Adrenal gland (tissue), 12 donors: Measurements from ENCODE around the gene FBXO36. TPM values are rescaled to one million over a fixed set of nuclear protein-coding genes. Genes with fewer than 3 reads are reported as not detected.

Source experiments
- DNase-seq, 7 donors: peaks; one replicate each; pipeline ENCODE4 v3.0.0-alpha.2; 2019 to 2020
- H3K27ac ChIP-seq, 5 donors: fragments of 200-600 bp; sonication (generic) in 4 of 5; 1 replicate in 3 of 5; 2 replicates in 2 of 5; pipeline versions ENCODE4 v1.5.1 to v1.8.0; 2016 to 2020; ENCODE audit warnings: mild to moderate bottlenecking in 1 of 5
- H3K27me3 ChIP-seq: fragments of 200-600 bp; 2 replicates; pipeline ENCODE4 v1.8.0; 2021
- H3K36me3 ChIP-seq, 2 donors: fragments of 200-600 bp; replicated peaks in 1 of 2; 1 replicate in 1 of 2; 2 replicates in 1 of 2; pipeline versions ENCODE4 v1.5.1 to v1.8.0; 2018 to 2022
- H3K4me1 ChIP-seq, 2 donors: fragments of 200-600 bp; replicated peaks in 1 of 2; 1 replicate in 1 of 2; 2 replicates in 1 of 2; pipeline versions ENCODE4 v1.5.1 to v1.8.0; 2018 to 2021
- H3K4me3 ChIP-seq, 4 donors: fragments of 200-600 bp; sonication (generic) in 3 of 4; one replicate each; pipeline ENCODE4 v1.5.1; 2016 to 2018
- H3K9me3 ChIP-seq, 3 donors: fragments of 200-600 bp; sonication (generic) in 1 of 3; replicated peaks in 1 of 3; 1 replicate in 2 of 3; 2 replicates in 1 of 3; pipeline versions ENCODE4 v1.5.1 to v1.8.0; 2016 to 2021
- CTCF ChIP-seq, 6 experiments: fragments of 450-650 bp in 4 of 6; fragments of 200-600 bp in 2 of 6; sonication (generic) in 1 of 6; IDR thresholded peaks; 1 replicate in 5 of 6; 2 replicates in 1 of 6; pipeline versions ENCODE4 v1.5.1 to v1.8.0; 2016 to 2021; ENCODE audit warnings: antibody characterized with exemption in 6 of 6, mild to moderate bottlenecking in 2 of 6, moderate library complexity in 1 of 6
- POLR2A ChIP-seq, 2 donors: fragments of 450-650 bp; IDR thresholded peaks; one replicate each; pipeline ENCODE4 v1.6.1; 2017; ENCODE audit warnings: antibody characterized with exemption in 2 of 2, mild to moderate bottlenecking in 2 of 2, moderate library complexity in 1 of 2
- WGBS, 4 donors: extraction: QIAGEN DNeasy Blood & Tissue Kit in 2 of 4; methylation state at CpG; one replicate each; pipeline versions ENCODE4 v1.1.5 to v1.1.7; 2013 to 2017; 5-methylcytosine and 5-hydroxymethylcytosine counted together
- intact Hi-C, 2 donors: fragments of 100-400 bp; cut with DNase I; formaldehyde crosslinking; loops; one replicate each; pipeline versions ENCODE4 v1.14.1 to v1.15.0; 2022 to 2023
- polyA plus RNA-seq, 3 donors: library from polyadenylated mRNA; stranded (reverse); fragments of 200-250 nt in 2 of 3; fragments of 350-450 nt in 1 of 3; fragmentation: Illumina TruSeq in 1 of 3; extraction: RNeasy Lipid Tissue Mini Kit (QIAGEN cat#74804) in 1 of 3; gene quantifications; one replicate each; pipeline ENCODE4 v1.2.3, GENCODE V29; 2013 to 2014
- total RNA-seq, 9 donors: library from RNA; depleted of rRNA in 4 of 9; stranded (reverse); fragments of >200 nt in 4 of 9; fragments of 120-200 nt in 1 of 9; fragmentation: NEBNext Ultra II Directional in 1 of 9; extraction: Animal tissue kit (Norgen Biotek cat#: 25700) in 1 of 9; gene quantifications; one replicate each; pipeline versions ENCODE4 v1.1.0 to v1.2.4, GENCODE V29; 2013 to 2023
- donor health status: healthy with polysubstance abuse.
- donor health status: Bipolar disorder and iron deficiency.
- donor health status: DM: yes; HTN: yes; CAD: no.
- donor health status: DM: no; HTN: no; CAD: no.
- donor health status: DM: no; HTN: no; CAD: no.
- donor health status: DM: yes; HTN: yes; CAD: no.

The FBXO36 gene
- total and polyA plus RNA-seq, 12 donors = 1.9 to 9.5 (median 6.4) TPM

GRCh38 chr2:230019742-230020141 lies 97.4 kb downstream of the FBXO36 start:
- intact Hi-C loops = no loop called here
- H3K4me3 ChIP-seq = no peak overlapping the region
- peaks cover 4 to 9% of the 10 kb centered on the region in 2 donors for H3K4me1 ChIP-seq

GRCh38 chr2:230023313-230023712 lies 101.0 kb downstream of the FBXO36 start:
- Histone ChIP-seq H3K9me3 (no peaks in the 10 kb centered on the region), H3K36me3 (no peaks in the 10 kb centered on the region), H3K27me3 (no peaks in the 10 kb centered on the region), H3K4me1 (no peaks in the 10 kb centered on the region), H3K4me3 (no peak overlapping the region), H3K27ac (no peak overlapping the region)
- 85 to 90% (median 87%) methylated on average over 3 to 4 of the region's 4 CpGs for WGBS, 4 donors
- peak in 1 of 7 donors; percentile 13 for DNase-seq
- TF ChIP-seq CTCF (IDR thresholded peaks at IDR 0.05) (peak in 1 of 6 experiments; percentile 8), POLR2A (IDR thresholded peaks at IDR 0.05) (no peak)
- intact Hi-C loops = no loop called here

More at GRCh38 chr2:230019742-230020141, 97.4 kb downstream of the FBXO36 start:
- TF ChIP-seq CTCF (IDR thresholded peaks at IDR 0.05) = no peak
- no peak for TF ChIP-seq POLR2A (IDR thresholded peaks at IDR 0.05)
- 88 to 97% (median 92%) methylated on average over 3 of the region's 3 CpGs for WGBS, 4 donors
- H3K36me3 ChIP-seq = no peaks in the 10 kb centered on the region
- no peak for DNase-seq
- H3K27me3 ChIP-seq = no peaks in the 10 kb centered on the region
- H3K27ac ChIP-seq = no peak overlapping the region
- H3K9me3 ChIP-seq = no peaks in the 10 kb centered on the region

GRCh38 chr2:230042195-230042594 lies 119.9 kb downstream of the FBXO36 start:
- no peak for TF ChIP-seq POLR2A (IDR thresholded peaks at IDR 0.05)
- TF ChIP-seq CTCF (IDR thresholded peaks at IDR 0.05) = no peak
- intact Hi-C loops = no loop called here
- DNase-seq = no peak
- no peaks in the 10 kb centered on the region for H3K27me3 ChIP-seq
- no peak overlapping the region for H3K27ac ChIP-seq
- peaks cover 0 to 3% of the 10 kb centered on the region in 2 donors for H3K36me3 ChIP-seq
- no peaks in the 10 kb centered on the region for H3K9me3 ChIP-seq
- H3K4me1 ChIP-seq = no peaks in the 10 kb centered on the region
- WGBS, 4 donors = 96 to 100% (median 99%) methylated on average over 1 of the region's 1 CpG
- no peak overlapping the region for H3K4me3 ChIP-seq

GRCh38 chr2:230043025-230043424 lies 120.7 kb downstream of the FBXO36 start:
- Histone ChIP-seq H3K36me3 (peaks cover 0 to 3% of the 10 kb centered on the region in 2 donors), H3K27me3 (no peaks in the 10 kb centered on the region), H3K27ac (no peak overlapping the region), H3K4me1 (no peaks in the 10 kb centered on the region), H3K4me3 (no peak overlapping the region), H3K9me3 (no peaks in the 10 kb centered on the region)
- TF ChIP-seq CTCF (IDR thresholded peaks at IDR 0.05) (no peak), POLR2A (IDR thresholded peaks at IDR 0.05) (no peak)
- intact Hi-C loops = no loop called here
- no peak for DNase-seq
- WGBS, 4 donors = 77 to 99% (median 91%) methylated on average over 5 of the region's 5 CpGs
